H1 (cell line): ENCODE data around the gene XIAP. TPM values are rescaled to one million over a fixed set of nuclear protein-coding genes. Genes with fewer than 3 reads are reported as not detected.

Source experiments
- CTCF ChIA-PET: fragments of 300-600 bp; sonication (Branson Sonifier 250); formaldehyde crosslinking; loops from one replicate; lab custom pipeline; 2021; ENCODE audit not compliant: partially characterized antibody; lab: Charles Lee
- POLR2A ChIA-PET: fragments of 300-600 bp; sonication (Branson Sonifier 250); formaldehyde crosslinking; loops from one replicate; lab custom pipeline; 2021; ENCODE audit warnings: inconsistent platforms; ENCODE audit not compliant: partially characterized antibody; lab: Charles Lee
- DNase-seq, 2 experiments: peaks; one replicate each; pipeline versions ENCODE4 v3.0.0 to v3.0.0-alpha.2; 2010 to 2022; ENCODE audit warnings: low spot score in 2 of 2, low read depth in 1 of 2, mixed read lengths in 1 of 2
- FAIRE-seq: peaks from 2 replicates; lab custom pipeline; 2011; peaks lifted over from hg19 to GRCh38; lab: Jason Lieb, UNC
- H2AFZ ChIP-seq: 2 replicates; pipeline ENCODE4 v1.8.1; 2012; ENCODE audit warnings: low read length, inconsistent platforms
- H2AK5ac ChIP-seq: 2 replicates; pipeline ENCODE4 v1.6.1; 2013; ENCODE audit warnings: low read depth, low read length
- H2BK120ac ChIP-seq: replicated peaks from 2 replicates; pipeline ENCODE3; 2013; ENCODE audit warnings: low read depth, low read length, inconsistent platforms
- H2BK12ac ChIP-seq: 2 replicates; pipeline ENCODE4 v1.6.1; 2013; ENCODE audit warnings: low read depth, low read length
- H2BK15ac ChIP-seq: 2 replicates; pipeline ENCODE4 v1.6.1; 2013; ENCODE audit warnings: low read length
- H2BK20ac ChIP-seq: 2 replicates; pipeline ENCODE4 v1.6.1; 2013; ENCODE audit warnings: low read length
- H2BK5ac ChIP-seq: 2 replicates; pipeline ENCODE4 v1.6.1; 2013; ENCODE audit warnings: low read depth, low read length
- H3K14ac ChIP-seq: 2 replicates; pipeline ENCODE4 v1.6.1; 2013; ENCODE audit warnings: inconsistent platforms; ENCODE audit not compliant: insufficient read length
- H3K18ac ChIP-seq: 2 replicates; pipeline ENCODE4 v1.6.1; 2013; ENCODE audit warnings: low read length; ENCODE audit errors: extremely low read depth
- H3K23ac ChIP-seq: 2 replicates; pipeline ENCODE4 v1.6.1; 2013; ENCODE audit warnings: inconsistent platforms; ENCODE audit not compliant: insufficient read length
- H3K23me2 ChIP-seq: 2 replicates; pipeline ENCODE4 v1.6.1; 2013; ENCODE audit warnings: low read depth, low read length
- H3K27ac ChIP-seq: 2 replicates; pipeline ENCODE4 v1.6.1; 2011; ENCODE audit warnings: low read depth, low read length, inconsistent platforms
- H3K27me3 ChIP-seq, 4 experiments: replicated peaks in 1 of 4; 1 replicate in 1 of 4; 2 replicates in 3 of 4; pipeline versions ENCODE4 v1.6.1 to v1.8.1; 2011 to 2013; ENCODE audit warnings: low read length in 3 of 4, mild to moderate bottlenecking in 3 of 4, inconsistent platforms in 2 of 4, mixed read lengths in 2 of 4, moderate library complexity in 1 of 4; ENCODE audit not compliant: control insufficient read depth in 3 of 4, insufficient read depth in 3 of 4; ENCODE audit errors: extremely low read depth in 1 of 4
- H3K36me3 ChIP-seq, 4 experiments: 2 replicates each; pipeline versions ENCODE4 v1.6.1 to v1.8.1; 2011 to 2013; ENCODE audit warnings: mild to moderate bottlenecking in 4 of 4, low read length in 3 of 4, moderate library complexity in 2 of 4, control low read depth in 1 of 4, inconsistent platforms in 1 of 4; ENCODE audit not compliant: insufficient read depth in 4 of 4, control insufficient read depth in 2 of 4
- H3K4ac ChIP-seq: replicated peaks from 2 replicates; pipeline ENCODE3; 2013; ENCODE audit warnings: low read length, low read depth, mixed read lengths, inconsistent platforms; ENCODE audit not compliant: insufficient read length
- H3K4me1 ChIP-seq, 4 experiments: replicated peaks in 1 of 4; 1 replicate in 1 of 4; 2 replicates in 3 of 4; pipeline versions ENCODE4 v1.6.1 to v1.8.1; 2011 to 2013; ENCODE audit warnings: low read length in 3 of 4, inconsistent platforms in 2 of 4, mixed read lengths in 1 of 4; ENCODE audit not compliant: insufficient read depth in 4 of 4, control insufficient read depth in 3 of 4
- H3K4me2 ChIP-seq, 2 experiments: 2 replicates each; pipeline versions ENCODE4 v1.6.1 to v1.8.1; 2011 to 2013; ENCODE audit warnings: low read depth in 2 of 2, low read length in 2 of 2, control low read depth in 1 of 2, inconsistent platforms in 1 of 2, mild to moderate bottlenecking in 1 of 2; ENCODE audit not compliant: insufficient read depth in 1 of 2
- H3K4me3 ChIP-seq, 4 experiments: fragments of 200-600, 300-600 bp in 1 of 4; sonication (generic), shearing (Covaris generic), sonication (Bioruptor Twin) in 1 of 4; 2 replicates each; pipeline versions ENCODE4 v1.5.1 to v1.8.1; 2011 to 2016; ENCODE audit warnings: low read length in 4 of 4, low read depth in 3 of 4, control low read depth in 2 of 4, inconsistent platforms in 2 of 4, mild to moderate bottlenecking in 2 of 4, mixed read lengths in 1 of 4, moderate library complexity in 1 of 4; ENCODE audit not compliant: insufficient read depth in 2 of 4; ENCODE audit errors: extremely low read depth in 1 of 4
- H3K56ac ChIP-seq: replicated peaks from 2 replicates; pipeline ENCODE3; 2013; ENCODE audit warnings: low read depth, mild to moderate bottlenecking, mixed read lengths, low read length, inconsistent platforms; ENCODE audit not compliant: insufficient read length
- H3K79me1 ChIP-seq: 2 replicates; pipeline ENCODE4 v1.6.1; 2013; ENCODE audit warnings: low read depth, low read length, control low read depth
- H3K79me2 ChIP-seq, 2 experiments: 2 replicates each; pipeline versions ENCODE4 v1.6.1 to v1.8.1; 2012 to 2013; ENCODE audit warnings: low read length in 2 of 2, mild to moderate bottlenecking in 2 of 2, inconsistent platforms in 1 of 2; ENCODE audit not compliant: insufficient read depth in 2 of 2, control insufficient read depth in 1 of 2
- H3K9ac ChIP-seq, 4 experiments: replicated peaks in 1 of 4; 1 replicate in 1 of 4; 2 replicates in 3 of 4; pipeline versions ENCODE4 v1.6.1 to v1.8.1; 2011 to 2013; ENCODE audit warnings: low read depth in 3 of 4, low read length in 3 of 4, control low read depth in 2 of 4, mild to moderate bottlenecking in 2 of 4, moderate library complexity in 2 of 4, inconsistent platforms in 1 of 4; ENCODE audit errors: extremely low read depth in 1 of 4
- H3K9me3 ChIP-seq, 2 experiments: 2 replicates each; pipeline versions ENCODE4 v1.6.1 to v1.8.1; 2012 to 2013; ENCODE audit warnings: mild to moderate bottlenecking in 2 of 2, moderate library complexity in 2 of 2, control low read depth in 1 of 2, inconsistent platforms in 1 of 2, low read depth in 1 of 2, low read length in 1 of 2, mixed read lengths in 1 of 2; ENCODE audit not compliant: insufficient read depth in 2 of 2
- H4K20me1 ChIP-seq, 2 experiments: replicated peaks in 1 of 2; 2 replicates each; pipeline versions ENCODE3 to v1.8.1; 2011 to 2013; ENCODE audit warnings: inconsistent platforms in 2 of 2, low read length in 2 of 2, mild to moderate bottlenecking in 1 of 2; ENCODE audit not compliant: insufficient read depth in 2 of 2, control insufficient read depth in 1 of 2
- H4K5ac ChIP-seq: 2 replicates; pipeline ENCODE4 v1.6.1; 2013; ENCODE audit warnings: low read length, low read depth, mixed read lengths, inconsistent platforms; ENCODE audit not compliant: insufficient read length
- H4K8ac ChIP-seq: 2 replicates; pipeline ENCODE4 v1.8.0; 2013; ENCODE audit warnings: mild to moderate bottlenecking, moderate library complexity, low read length, inconsistent platforms; ENCODE audit not compliant: insufficient read depth; ENCODE audit errors: extremely low read depth
- H4K91ac ChIP-seq: replicated peaks from 2 replicates; pipeline ENCODE3; 2013; ENCODE audit warnings: low read length, mixed read lengths, inconsistent platforms; ENCODE audit not compliant: insufficient read length
- BCL11A ChIP-seq, 2 experiments: IDR thresholded peaks; one replicate each; pipeline ENCODE4 v1.6.1; 2011; ENCODE audit warnings: low read depth in 2 of 2, low read length in 2 of 2, mild to moderate bottlenecking in 2 of 2
- CBX8 ChIP-seq: fragments of 300-800, 300-1000 bp; sonication (generic); IDR thresholded peaks from 2 replicates; pipeline ENCODE4 v1.7.1; 2016; ENCODE audit warnings: low read depth, low read length, borderline replicate concordance
- GABPA ChIP-seq: IDR thresholded peaks from 2 replicates; pipeline ENCODE4 v1.6.1; 2011; ENCODE audit warnings: mild to moderate bottlenecking, low read length, moderate library complexity, borderline replicate concordance; ENCODE audit not compliant: insufficient read depth
- PHF8 ChIP-seq: fragments of 200-600 bp; sonication (generic); conservative IDR thresholded peaks from 2 replicates; pipeline ENCODE4 v1.7.1; 2012; ENCODE audit warnings: low read depth, mild to moderate bottlenecking, inconsistent platforms, low read length, moderate library complexity
- RAD21 ChIP-seq, 2 experiments: IDR thresholded peaks in 1 of 2; conservative IDR thresholded peaks in 1 of 2; 2 replicates each; pipeline ENCODE4 v1.6.1; 2011; ENCODE audit warnings: low read depth in 2 of 2, low read length in 2 of 2, improper control_type of control experiment in 1 of 2, inconsistent platforms in 1 of 2, mild to moderate bottlenecking in 1 of 2, moderate library complexity in 1 of 2
- RBBP5 ChIP-seq: IDR thresholded peaks from 2 replicates; pipeline ENCODE4 v1.7.1; 2012; ENCODE audit warnings: low read depth, mild to moderate bottlenecking, inconsistent platforms, low read length, moderate library complexity, borderline replicate concordance
- SIX5 ChIP-seq: IDR thresholded peaks from 2 replicates; pipeline ENCODE4 v1.6.1; 2011; ENCODE audit warnings: mild to moderate bottlenecking, low read depth, low read length
- TAF1 ChIP-seq: IDR thresholded peaks from 2 replicates; pipeline ENCODE4 v1.6.1; 2011; ENCODE audit warnings: mild to moderate bottlenecking, low read depth, low read length
- TCF12 ChIP-seq: IDR thresholded peaks from 2 replicates; pipeline ENCODE4 v1.6.1; 2011; ENCODE audit warnings: low read depth, mild to moderate bottlenecking, low read length
- YY1 ChIP-seq: IDR thresholded peaks from 2 replicates; pipeline ENCODE4 v1.6.1; 2011; ENCODE audit warnings: low read depth, mild to moderate bottlenecking, low read length
- ZNF274 ChIP-seq: IDR thresholded peaks from 2 replicates; pipeline ENCODE4 v1.7.0; 2012; ENCODE audit warnings: low read length, borderline replicate concordance; ENCODE audit errors: extremely low read depth
- WGBS, 2 experiments: shearing (Covaris generic) in 1 of 2; methylation state at CpG; one replicate each; pipeline versions ENCODE4 v1.1.6 to v1.1.7; 2013 to 2015; ENCODE audit warnings: low lambda C conversion rate in 2 of 2, mixed read lengths in 2 of 2, inconsistent platforms in 1 of 2, low coverage in 1 of 2, missing lambda C conversion rate in 1 of 2; ENCODE audit not compliant: insufficient replicate concordance in 2 of 2, insufficient coverage in 1 of 2, insufficient read length in 1 of 2; ENCODE audit errors: extremely low coverage in 1 of 2, missing lambda C conversion rate in 1 of 2; 5-methylcytosine and 5-hydroxymethylcytosine counted together
- polyA plus RNA-seq, 7 experiments: library from polyadenylated mRNA; depleted of rRNA in 3 of 7; stranded (reverse) in 5 of 7; unstranded in 2 of 7; fragments of >200 nt in 5 of 7; fragments of 200-250 nt in 2 of 7; gene quantifications; 1 replicate in 5 of 7; 2 replicates in 1 of 7; 4 replicates in 1 of 7; pipeline versions ENCODE4 v1.2.1 to v1.2.3, GENCODE V29; 2011 to 2013; ENCODE audit warnings: missing spikeins in 2 of 7, mixed read lengths in 2 of 7
- total RNA-seq: library from RNA; stranded (reverse); fragmentation: NEBNext Ultra II Directional; extraction: Animal tissue kit (Norgen Biotek cat#: 25700); gene quantifications from 2 replicates; pipeline ENCODE4 v1.2.1, GENCODE V29; 2021
- TF ChIP-seq, protein P1 (sequence below): IDR thresholded peaks from 2 replicates; pipeline ENCODE4 v1.6.1; 2012; ENCODE audit warnings: inconsistent platforms
- TF ChIP-seq, protein P2 (sequence below): IDR thresholded peaks from 2 replicates; pipeline ENCODE4 v1.6.1; 2011; ENCODE audit warnings: low read depth, mild to moderate bottlenecking, low read length; ENCODE audit not compliant: insufficient read depth

The XIAP gene
- total and polyA plus RNA-seq, 2 of the 8 experiments (the other 6 are each of a cell fraction or from before 2014, with no cell fraction given), result 5.9 to 44.7 TPM

DNA sequence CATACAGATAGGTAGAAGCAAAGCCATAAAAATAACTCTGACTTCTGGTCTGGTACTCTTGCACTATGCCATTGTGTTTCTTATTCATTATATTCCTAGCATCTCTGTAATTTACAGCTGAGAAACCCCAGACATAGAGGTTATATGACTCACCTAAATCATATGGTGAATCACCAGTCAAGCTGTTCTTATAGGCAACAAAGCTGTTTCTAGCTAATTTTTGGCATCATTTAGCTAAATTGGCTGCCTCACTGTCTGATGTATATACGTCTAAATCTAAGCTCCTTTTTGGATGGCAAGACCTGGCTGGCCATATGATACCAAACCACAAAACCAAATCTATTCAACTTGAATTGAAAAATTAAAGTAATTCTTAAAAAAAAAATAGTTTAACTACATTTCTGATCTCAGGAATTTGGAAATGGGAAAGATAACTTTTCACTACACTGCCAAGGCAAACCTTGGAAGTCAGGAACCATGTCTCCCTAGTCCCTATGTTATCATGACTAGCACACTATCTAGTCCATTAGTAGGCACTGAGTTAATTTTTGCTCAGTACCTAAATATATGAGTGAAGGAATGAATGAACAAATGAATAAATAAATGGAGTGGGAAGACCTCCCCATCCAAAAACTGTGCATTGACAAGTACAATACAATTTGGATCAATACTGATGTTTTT, 60.4 kb downstream of the XIAP start:
- Histone ChIP-seq H3K56ac (no peak overlapping the region), H3K23ac (no peak overlapping the region), H3K4me1 (no peaks in the 10 kb centered on the region; a peak in 1 of 7 replicates), H2AK5ac (no peak overlapping the region), H3K4me3 (no peak overlapping the region), H3K9ac (no peak overlapping the region), H4K20me1 (no peaks in the 10 kb centered on the region), H2BK5ac (no peak overlapping the region), H3K36me3 (no peaks in the 10 kb centered on the region), H2BK12ac (no peak overlapping the region), H2BK20ac (no peak overlapping the region), H4K8ac (no peak overlapping the region), H4K91ac (no peak overlapping the region), H3K79me2 (no peaks in the 10 kb centered on the region), H2AFZ (no peak overlapping the region), H3K9me3 (no peaks in the 10 kb centered on the region), H3K4ac (no peak overlapping the region), H3K79me1 (no peaks in the 10 kb centered on the region), H3K18ac (no peak overlapping the region), H2BK15ac (no peak overlapping the region), H3K23me2 (no peaks in the 10 kb centered on the region), H2BK120ac (no peak overlapping the region), H3K27me3 (no peaks in the 10 kb centered on the region), H3K4me2 (no peak overlapping the region), H3K27ac (no peak overlapping the region), H3K14ac (no peak overlapping the region), H4K5ac (no peak overlapping the region)
- 69% methylated on average over 1 of the region's 1 CpG; no CpG with 5 or more reads in 1 of the 2 experiments for WGBS, 2 experiments
- POLR2A ChIA-PET, result no interaction called here
- CTCF ChIA-PET, result no interaction called here
- FAIRE-seq (no peak), DNase-seq (no peak)
- TF ChIP-seq PHF8 (no peak), CBX8 (no peak), RBBP5 (no peak), YY1 (no peak), TAF1 (no peak), ZNF274 (no peak), RAD21 (IDR thresholded peaks at IDR 0.05 in 1 of 2, conservative IDR thresholded peaks at IDR 0.05 in 1 of 2; ENCODE audit: low read depth in 2 of 2, low read length in 2 of 2) (no peak), BCL11A (IDR thresholded peaks at IDR 0.05; ENCODE audit: low read depth in 2 of 2, low read length in 2 of 2) (no peak), SIX5 (no peak), TCF12 (no peak), GABPA (no peak)
- TF ChIP-seq, protein P1, sequence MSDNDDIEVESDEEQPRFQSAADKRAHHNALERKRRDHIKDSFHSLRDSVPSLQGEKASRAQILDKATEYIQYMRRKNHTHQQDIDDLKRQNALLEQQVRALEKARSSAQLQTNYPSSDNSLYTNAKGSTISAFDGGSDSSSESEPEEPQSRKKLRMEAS, result no peak
- TF ChIP-seq, protein P2, sequence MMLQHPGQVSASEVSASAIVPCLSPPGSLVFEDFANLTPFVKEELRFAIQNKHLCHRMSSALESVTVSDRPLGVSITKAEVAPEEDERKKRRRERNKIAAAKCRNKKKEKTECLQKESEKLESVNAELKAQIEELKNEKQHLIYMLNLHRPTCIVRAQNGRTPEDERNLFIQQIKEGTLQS, result no peak
